ENCODE results near the gene ARID1B.

Gene ARID1B

DNA sequence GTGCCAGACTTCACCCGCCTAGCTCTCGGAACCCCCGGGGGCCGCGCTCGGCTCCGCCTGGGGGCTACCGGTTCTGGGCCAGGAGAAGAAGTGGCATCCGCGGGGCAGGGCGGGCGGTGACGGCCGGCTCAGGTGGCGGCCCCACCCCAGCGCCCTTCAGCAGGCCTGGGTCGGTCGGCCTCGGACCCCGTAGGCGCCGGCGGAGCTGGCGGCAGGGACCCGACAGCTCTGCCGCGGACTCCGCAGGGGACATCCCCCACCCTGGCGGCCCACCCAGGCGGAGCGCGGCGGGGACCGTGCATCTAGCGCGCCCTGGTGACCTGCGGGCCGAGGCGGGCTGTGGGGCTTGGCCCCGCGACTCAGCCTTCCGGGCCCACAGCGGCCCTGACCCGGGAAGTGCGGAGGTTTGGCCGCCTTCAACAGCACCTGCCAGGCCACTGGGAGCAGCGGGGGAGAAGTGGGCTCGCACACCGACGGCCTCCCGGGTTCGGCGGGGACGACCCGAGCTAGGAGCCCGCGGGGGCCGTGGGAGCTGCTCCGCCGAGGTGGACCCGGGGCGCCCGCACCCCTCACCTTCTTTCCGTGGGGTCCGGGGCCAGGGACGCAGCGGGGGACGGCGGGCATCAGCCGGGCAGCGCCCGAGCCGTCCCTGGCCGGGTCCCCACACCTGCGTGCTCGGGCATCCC is 459.0 kb downstream of the ARID1B start:
- DNase-seq = no peak

GRCh38 chr6:157238346-157238745 is 461.2 kb downstream of the ARID1B start:
- no peak for DNase-seq

- no peak for DNase-seq
Observed at GRCh38 chr6:157239148-157239547, 462.0 kb downstream of the ARID1B start.

GRCh38 chr6:157239671-157240058 is 462.5 kb downstream of the ARID1B start:
- DNase-seq = no peak

DNA sequence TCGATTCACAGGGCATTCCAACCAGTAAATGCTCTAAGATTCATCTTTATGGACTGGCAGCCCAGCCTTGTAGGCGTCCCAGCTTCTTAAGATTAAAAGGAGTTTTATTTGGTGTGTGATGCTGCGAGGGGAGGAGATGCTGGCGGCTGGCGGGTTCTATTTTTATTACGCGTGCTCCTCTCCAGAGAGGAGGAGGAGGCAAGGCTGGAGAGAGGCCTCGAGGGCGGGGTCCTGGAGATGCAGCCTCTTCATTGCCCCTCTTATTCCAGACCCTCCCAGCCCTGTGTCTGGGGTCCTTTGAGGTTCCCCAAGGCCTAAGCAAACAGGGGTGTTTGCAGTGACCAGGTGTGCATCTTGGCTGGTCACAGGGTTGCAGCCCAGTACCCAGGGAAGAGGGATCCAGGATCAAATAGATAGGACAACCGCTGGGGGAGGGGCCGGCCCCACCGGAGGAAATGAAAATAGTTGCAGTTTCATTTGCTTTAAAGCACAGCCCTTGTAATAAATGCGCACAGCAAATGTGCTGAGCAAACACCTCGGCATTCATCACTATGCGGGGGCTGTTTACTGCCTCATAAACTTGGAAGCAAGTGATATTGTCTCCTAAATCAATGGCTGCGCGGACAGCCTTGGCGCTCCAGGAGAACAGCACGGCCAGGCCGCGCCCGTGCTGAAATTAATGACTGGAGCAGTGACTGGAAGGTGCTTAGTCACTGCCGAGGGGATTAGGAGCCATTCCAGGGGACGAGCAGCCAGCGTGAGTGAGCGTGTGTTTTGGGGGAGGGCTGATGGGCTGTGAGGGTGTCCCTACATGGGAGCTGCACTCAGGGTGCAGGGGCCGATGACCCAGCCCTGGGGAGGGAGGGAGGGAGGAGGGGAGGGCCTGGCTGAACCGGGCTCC is 463.1 kb downstream of the ARID1B start:
- no peak for DNase-seq

GRCh38 chr6:157240960-157241311 is 463.8 kb downstream of the ARID1B start:
- no peak for DNase-seq

DNA sequence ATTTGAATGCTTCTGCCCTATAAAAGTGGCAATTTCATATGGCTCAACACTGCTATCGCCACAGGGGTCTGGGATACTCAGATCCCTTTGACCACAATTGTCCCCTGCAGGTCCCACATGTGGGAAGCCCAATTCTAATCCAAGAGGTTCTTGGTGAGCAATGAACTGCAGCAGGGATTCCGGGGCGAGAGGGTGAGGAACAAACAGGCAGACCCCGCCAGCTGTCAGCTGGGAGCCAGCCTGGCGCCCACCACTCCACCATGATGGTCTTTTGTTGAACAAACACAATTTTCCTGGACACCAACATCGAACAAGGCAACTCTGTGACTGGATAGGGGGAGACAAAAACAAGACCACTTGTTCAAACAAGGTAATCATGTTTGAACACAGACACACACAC is 465.6 kb downstream of the ARID1B start:
- no peak for DNase-seq

DNA sequence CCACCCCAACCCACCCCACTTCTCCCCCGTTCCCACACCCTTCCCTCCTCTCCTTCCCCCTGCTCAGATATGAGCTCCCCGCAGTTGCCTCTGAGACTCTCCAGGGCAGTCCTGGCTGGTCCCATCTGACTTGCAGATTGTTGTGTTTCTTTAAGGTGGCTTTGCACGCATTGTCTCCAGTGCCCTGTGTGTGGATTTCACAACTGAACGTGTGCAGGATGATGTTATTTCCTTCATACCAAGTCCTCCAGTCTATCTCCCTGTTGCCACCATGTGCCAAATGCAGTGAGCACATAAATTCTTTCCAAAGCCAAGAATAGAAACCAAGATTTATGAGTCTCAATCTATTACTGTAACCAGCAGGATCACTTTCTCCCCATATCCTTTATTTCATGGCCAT is 467.0 kb downstream of the ARID1B start:
- DNase-seq = no peak

GRCh38 chr6:157244780-157245179 is 467.6 kb downstream of the ARID1B start:
- DNase-seq = no peak

- DNase-seq = no peak
Observed at GRCh38 chr6:157245436-157245835, 468.3 kb downstream of the ARID1B start.

DNA sequence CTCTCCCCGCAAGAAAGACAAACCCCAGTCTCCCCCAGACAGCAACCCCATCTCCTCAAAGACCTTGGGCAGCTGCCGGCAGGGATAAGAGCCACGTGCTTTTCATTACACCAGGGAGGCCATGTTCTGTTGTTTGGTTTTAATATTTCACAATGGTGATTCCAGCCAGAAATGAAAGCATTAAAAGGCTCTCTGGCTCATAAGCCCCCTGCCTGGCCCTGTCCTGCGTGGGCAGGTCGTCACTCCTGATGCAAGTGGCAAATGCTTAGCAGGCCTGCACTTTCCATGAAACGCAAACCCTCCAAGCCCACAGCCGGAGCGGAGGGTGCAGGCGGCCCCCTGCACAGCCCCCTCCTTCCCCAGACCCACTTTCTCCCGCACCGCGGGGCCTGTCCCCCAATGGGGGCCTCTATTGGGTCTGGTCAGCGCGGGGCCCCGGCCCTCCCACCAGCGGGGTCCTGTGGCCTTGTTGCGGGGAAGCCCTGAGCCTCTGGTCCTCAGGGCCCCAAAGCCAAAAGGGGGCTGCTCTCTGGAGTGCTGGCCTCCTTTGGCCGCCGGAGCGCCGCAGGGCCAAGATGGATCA is 469.0 kb downstream of the ARID1B start:
- DNase-seq = no peak

DNA sequence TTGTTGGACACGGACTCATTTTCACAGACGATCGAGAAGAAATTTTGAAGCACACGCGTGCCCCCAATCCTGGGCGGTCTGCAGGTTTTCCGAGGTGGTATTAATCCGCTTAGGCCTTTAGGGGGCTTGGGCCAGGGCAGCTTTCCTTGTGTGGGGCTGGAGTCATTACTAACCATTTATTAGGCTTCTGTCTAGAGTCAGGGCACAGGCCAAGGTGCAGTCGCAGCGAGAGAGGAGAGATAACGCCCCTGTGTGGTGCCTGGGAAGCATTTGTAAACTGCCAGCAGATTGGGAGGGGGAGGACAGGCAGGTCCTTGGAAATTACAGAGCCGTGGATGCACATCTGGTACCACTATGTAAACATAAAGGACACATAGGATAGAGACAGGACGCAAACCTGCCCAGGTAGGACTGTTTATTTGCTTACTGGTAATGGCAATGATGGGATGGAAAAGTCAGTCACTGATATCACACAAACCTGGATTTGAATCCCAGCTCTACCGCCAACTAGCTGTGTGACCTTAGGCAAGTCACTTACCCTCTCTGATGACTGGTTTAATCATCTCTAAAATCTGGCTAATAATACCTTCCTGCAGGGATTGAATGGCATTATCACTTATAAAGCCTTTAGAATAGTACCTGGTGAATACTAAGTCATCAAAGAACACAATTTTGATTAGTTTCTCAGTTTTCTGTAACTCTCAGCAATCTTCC is 469.8 kb downstream of the ARID1B start:
- no peak for DNase-seq

- DNase-seq = no peak
Observed at GRCh38 chr6:157248264-157248663, 471.1 kb downstream of the ARID1B start.

DNA sequence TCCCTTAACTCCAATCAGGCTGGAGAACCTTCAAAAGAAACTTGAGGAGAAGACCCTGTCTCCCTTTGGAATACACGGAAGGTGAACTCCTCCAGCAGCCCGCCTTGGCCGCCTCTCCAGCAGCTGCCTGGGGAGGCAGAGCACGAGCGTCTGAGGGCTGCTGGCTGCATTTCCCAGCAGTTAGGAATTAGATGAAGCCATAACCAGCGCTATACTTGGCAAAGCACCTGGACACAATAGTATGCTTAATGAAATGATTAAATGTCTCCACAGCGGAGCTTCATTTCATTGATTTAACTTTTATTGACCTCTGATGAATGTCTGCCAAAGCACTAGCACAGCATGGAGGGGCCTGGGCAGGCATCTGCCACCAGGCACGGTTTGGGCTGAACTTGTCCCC is 472.6 kb downstream of the ARID1B start:
- DNase-seq = no peak

DNA sequence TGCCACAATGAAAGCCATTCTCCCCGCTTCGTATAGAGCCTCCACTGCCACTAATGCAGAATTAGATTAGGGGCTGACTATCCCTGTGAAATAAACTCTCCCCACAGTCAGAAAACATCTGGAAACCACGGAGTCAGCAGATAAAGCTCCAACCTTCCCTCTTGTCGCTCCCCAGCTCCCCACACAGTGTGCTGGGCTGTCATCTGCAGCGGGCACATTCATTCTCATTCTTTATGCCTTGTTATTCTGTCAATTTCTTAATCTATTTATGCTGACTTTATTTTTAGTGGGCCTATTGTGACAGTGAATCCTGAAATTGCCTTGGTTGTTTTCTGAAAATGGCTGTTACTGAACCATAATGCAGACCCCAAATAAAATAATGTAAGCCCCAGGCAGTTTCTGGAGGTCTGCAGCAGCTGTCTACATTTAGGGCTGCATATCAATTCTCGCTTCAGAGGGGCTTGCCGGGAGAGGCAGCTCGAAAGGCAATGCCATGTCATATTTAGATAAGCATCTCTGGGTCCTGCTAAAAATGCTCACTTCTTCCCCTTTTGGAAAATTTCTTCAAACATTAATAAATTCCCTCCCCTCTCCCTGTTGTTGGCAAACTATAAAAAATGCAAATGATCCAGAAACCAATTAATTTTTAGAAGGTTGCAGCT is 474.5 kb downstream of the ARID1B start:
- no peak for DNase-seq

DNA sequence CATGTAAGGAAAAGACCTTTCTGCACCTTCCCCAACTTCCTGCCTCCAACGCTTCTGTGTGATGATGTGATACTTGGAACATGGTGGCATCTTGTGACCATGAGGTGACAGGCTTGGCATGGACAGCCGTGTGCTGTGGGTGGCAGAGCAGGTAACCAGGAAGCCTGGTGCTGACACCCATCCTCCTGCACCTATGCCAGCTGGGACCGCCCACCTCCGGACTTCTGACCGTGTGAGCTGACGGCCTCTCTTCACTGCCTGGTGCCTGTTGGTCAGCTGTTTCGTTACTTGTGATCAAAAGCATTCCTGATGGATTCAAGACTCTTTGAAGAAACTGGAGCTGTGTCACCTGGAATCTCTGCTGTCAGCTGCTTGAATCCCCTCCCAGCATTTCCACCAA is 475.8 kb downstream of the ARID1B start:
- DNase-seq = no peak

- DNase-seq = no peak
Observed at GRCh38 chr6:157253699-157254098, 476.5 kb downstream of the ARID1B start.

GRCh38 chr6:157254538-157254937 is 477.4 kb downstream of the ARID1B start:
- DNase-seq = no peak

- no peak for DNase-seq
Observed at GRCh38 chr6:157255079-157255478, 477.9 kb downstream of the ARID1B start.

DNA sequence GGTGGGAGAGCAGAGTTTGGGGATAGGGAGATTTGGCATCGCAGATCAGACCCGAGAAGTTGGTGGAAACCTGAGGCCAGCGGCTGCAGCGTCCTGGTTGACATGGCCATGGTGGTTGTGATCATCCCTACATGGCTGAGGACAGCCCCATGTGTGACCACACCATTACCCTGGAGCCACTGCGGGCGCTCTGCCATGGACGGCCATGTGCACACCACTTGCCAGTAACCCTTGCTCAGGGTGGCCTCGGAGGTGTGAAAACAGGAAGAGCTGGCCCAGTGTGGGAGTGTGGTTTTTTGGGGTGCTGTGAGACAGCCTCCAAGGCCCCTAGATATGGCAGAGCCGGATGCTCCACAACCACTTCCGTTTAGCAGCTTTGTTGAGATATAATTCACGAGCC is 481.7 kb downstream of the ARID1B start:
- no peak for DNase-seq

GRCh38 chr6:157259443-157259842 is 482.3 kb downstream of the ARID1B start:
- no peak for DNase-seq
